GM12878 (cell line): ENCODE measurements around the gene IMPACT. TPM values are rescaled to one million over a fixed set of nuclear protein-coding genes. Genes with fewer than 3 reads are reported as not detected.
A peak's percentile ranks its signal among the peaks of the same experiment; 100 is the strongest.

ENCODE experiments used
- CHD2 ChIP-seq: IDR thresholded peaks from 2 replicates; pipeline ENCODE4 v1.6.1; 2011; ENCODE audit warnings: low read depth, low read length, improper control_type of control experiment, borderline replicate concordance
- E2F8 ChIP-seq: fragments of 450-650 bp; IDR thresholded peaks from 2 replicates; pipeline ENCODE4 v1.6.1; 2018; ENCODE audit warnings: mild to moderate bottlenecking, low read depth, moderate library complexity; ENCODE audit not compliant: partially characterized antibody
- MEF2A ChIP-seq: IDR thresholded peaks from 2 replicates; pipeline ENCODE4 v1.6.1; 2011; ENCODE audit warnings: low read depth, mild to moderate bottlenecking, low read length, moderate library complexity; ENCODE audit not compliant: insufficient read depth
- MEF2B ChIP-seq: fragments of 450-650 bp; IDR thresholded peaks from 2 replicates; pipeline ENCODE4 v1.6.1; 2018; ENCODE audit warnings: mild to moderate bottlenecking, moderate library complexity; ENCODE audit not compliant: partially characterized antibody, poor library complexity, severe bottlenecking
- PML ChIP-seq: IDR thresholded peaks from 2 replicates; pipeline ENCODE4 v1.6.1; 2012; ENCODE audit warnings: low read length, inconsistent platforms
- POLR2AphosphoS5 ChIP-seq: IDR thresholded peaks from 2 replicates; pipeline ENCODE4 v1.6.1; 2011; ENCODE audit warnings: mild to moderate bottlenecking, low read length, inconsistent platforms
- RUNX3 ChIP-seq: IDR thresholded peaks from 2 replicates; pipeline ENCODE4 v1.6.1; 2012; ENCODE audit warnings: low read length, inconsistent platforms
- SRF ChIP-seq, 2 experiments: IDR thresholded peaks; 2 replicates each; pipeline ENCODE4 v1.6.1; 2011; ENCODE audit warnings: low read depth in 2 of 2, low read length in 2 of 2, mild to moderate bottlenecking in 1 of 2, moderate library complexity in 1 of 2
- SUZ12 ChIP-seq: fragments of 200-600 bp; sonication (generic); IDR thresholded peaks from one replicate; pipeline ENCODE4 v1.6.1; 2018; ENCODE audit warnings: antibody characterized with exemption, mild to moderate bottlenecking; ENCODE audit not compliant: unreplicated experiment
- ZBTB40 ChIP-seq: fragments of 450-650 bp; IDR thresholded peaks from 2 replicates; pipeline ENCODE4 v1.6.1; 2016; ENCODE audit warnings: mild to moderate bottlenecking, moderate library complexity, borderline replicate concordance
- polyA plus RNA-seq, 11 experiments: library from polyadenylated mRNA; depleted of rRNA in 4 of 11; unstranded in 6 of 11; stranded (reverse) in 5 of 11; fragments of >200 nt; fragmentation: Nextera tagmentation in 4 of 11; fragmentation: Illumina TruSeq in 1 of 11; extraction: Ambion mirVana in 4 of 11; extraction: Trizol in 1 of 11; gene quantifications; 1 replicate in 1 of 11; 2 replicates in 10 of 11; pipeline versions ENCODE4 v1.2.1 to v1.2.3, GENCODE V29; 2011 to 2016; ENCODE audit warnings: inconsistent platforms in 2 of 11, missing spikeins in 2 of 11, low read depth in 1 of 11
- total RNA-seq, 4 experiments: library from RNA; depleted of rRNA in 3 of 4; stranded (reverse); fragments of >200 nt in 3 of 4; fragmentation: Illumina TruSeq in 1 of 4; extraction: Trizol in 1 of 4; gene quantifications; 2 replicates each; pipeline versions ENCODE4 v1.2.1 to v1.2.3, GENCODE V29; 2013 to 2021

Gene IMPACT
- total and polyA plus RNA-seq, 10 of the 15 experiments (the other 5 are each of a cell fraction or from before 2014, with no cell fraction given), result 0.10 to 0.84 (median 0.53) TPM

GRCh38 chr18:24446453-24446852 is 20.0 kb downstream of the IMPACT start (continued):
- TF ChIP-seq CHD2, result no peak
- TF ChIP-seq E2F8, result no peak
- no peak for TF ChIP-seq ZBTB40
- TF ChIP-seq SUZ12, result no peak
- no peak for TF ChIP-seq SRF (IDR thresholded peaks at IDR 0.05; ENCODE audit: low read depth in 2 of 2, low read length in 2 of 2)
- no peak for TF ChIP-seq PML
- no peak for TF ChIP-seq MEF2B
- peak; percentile 86 for TF ChIP-seq MEF2A
- no peak for TF ChIP-seq RUNX3
- TF ChIP-seq POLR2AphosphoS5, result no peak
